GM19372 (cell line): ENCODE data around the gene LMX1B.

ENCODE experiments used
- ATAC-seq: cut with Tn5 transposase; IDR thresholded peaks from one replicate; pipeline ENCODE4 v1.9.1; 2021; ENCODE audit warnings: mild to moderate bottlenecking, low read depth, moderate library complexity; ENCODE audit not compliant: unreplicated experiment

The LMX1B gene

DNA sequence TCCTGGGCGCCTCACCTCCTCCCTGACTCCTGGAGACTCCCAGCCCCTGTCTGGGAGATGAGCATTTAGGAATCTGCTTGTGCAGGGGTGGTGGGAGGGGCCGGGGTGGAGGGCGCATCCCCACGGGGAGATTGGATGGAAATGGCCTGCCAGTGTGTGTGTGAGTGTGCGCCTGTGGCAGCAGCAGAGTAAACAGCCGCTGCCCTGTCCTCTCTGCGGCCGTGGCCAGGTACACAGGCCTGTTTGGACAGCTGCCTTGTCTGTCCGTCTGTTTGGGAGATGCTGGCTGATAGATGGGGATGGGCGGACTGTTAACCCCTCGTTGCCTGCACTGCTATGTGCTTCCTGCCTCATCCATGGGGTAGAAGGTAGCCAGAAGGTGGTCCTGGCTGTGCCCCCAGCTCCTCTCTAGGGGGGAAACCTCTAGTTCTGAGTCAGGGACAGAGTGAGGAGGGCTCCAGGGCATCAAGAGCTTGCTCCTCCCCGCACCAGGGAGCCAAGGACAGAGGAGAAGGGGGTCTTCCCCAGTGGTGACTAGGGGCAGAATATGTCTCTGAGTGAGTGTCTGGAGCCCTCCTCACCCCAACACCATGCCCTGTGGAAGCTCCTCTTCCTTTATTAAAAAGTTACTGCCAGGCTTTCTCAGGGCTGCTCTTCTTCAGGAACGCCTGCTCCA lies 60.1 kb downstream of the LMX1B start:
- no peak for ATAC-seq

GRCh38 chr9:126674365-126675146 lies 60.8 kb downstream of the LMX1B start:
- ATAC-seq: no peak

DNA sequence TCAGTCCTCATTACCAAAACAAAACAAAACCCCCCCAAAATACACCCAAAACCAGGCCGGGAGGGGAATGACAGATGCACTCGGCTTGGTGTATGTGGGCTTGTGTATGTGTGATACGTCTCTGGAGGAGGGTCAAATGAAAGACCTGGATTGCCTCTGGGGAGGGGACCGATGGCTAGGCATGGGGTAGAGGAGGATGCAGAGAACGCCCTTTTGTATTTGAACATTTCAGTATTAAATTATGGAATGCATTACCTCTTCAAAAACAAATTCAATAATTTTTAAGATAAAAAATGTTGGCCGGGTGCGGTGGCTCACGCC lies 61.4 kb downstream of the LMX1B start:
- ATAC-seq: no peak

DNA sequence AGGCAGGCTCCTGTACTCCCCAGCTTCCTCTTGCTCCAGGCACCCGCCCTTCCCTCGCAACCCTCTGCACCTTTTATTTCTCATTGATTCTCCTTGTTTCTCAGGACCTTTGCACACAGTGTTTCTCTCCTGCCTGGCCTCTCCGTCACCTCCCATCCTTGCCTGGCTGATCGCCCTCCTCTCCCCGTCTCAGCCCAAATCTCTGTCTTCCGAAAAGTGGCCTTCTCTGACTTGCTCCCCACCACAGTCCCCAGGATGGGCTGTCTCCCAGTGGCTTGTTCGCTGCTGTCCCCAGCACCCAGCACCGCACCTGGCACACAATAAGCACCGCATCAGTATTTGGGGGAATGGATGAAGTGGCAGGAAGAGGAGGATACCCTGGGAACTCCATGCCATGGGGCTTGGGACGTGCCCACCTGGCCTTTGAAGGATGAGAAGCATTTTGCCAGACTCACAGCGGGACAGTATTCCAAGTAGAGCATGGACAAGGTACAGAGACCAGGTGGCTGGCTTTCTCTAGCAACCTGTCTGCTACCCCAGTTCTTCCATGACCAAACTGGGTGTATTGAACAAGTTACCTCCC lies 62.5 kb downstream of the LMX1B start:
- no peak for ATAC-seq

DNA sequence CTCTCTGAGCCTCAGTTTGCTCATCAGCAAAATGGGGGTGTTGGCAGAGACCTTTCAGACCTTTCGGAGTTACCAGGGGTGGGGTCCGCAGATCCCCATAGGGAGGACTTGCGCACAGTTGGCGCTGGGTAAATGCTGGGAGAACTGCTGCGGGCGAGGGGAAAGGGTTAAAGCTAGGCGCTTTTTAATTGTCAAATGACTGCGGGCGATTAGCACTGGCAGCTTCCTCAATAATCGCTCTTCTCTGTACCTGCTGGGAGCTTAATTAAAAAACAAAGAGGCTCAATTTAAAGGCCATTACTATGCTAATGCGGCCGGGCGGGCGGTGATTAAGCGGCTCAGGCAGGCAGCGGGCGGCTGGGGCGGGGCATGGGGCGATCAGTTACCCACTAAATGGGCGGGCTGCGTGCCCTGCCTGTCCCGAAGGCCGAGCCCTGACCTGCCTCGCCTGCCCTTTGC lies 63.0 kb downstream of the LMX1B start:
- no peak for ATAC-seq

- ATAC-seq: no peak
Measured at GRCh38 chr9:126677188-126678084, 63.7 kb downstream of the LMX1B start.

DNA sequence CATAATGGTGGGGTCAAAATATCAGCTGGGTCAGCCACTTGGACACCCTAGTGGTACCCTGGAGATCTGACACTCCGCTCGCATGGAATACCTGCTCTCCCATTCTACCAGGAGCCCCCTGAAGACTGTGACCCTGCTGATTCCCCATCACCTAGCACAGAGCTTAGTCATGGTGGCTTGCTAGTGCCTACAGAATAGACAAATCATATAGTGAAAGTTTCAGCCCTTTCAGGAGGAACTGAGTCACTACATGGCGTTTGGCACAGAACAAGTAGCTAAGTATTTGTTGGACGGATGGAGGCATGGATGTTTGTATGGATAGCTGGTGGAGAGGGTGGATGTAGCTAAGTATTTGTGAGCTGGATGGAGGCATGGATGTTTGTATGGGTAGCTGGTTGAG lies 65.3 kb downstream of the LMX1B start:
- ATAC-seq: no peak

DNA sequence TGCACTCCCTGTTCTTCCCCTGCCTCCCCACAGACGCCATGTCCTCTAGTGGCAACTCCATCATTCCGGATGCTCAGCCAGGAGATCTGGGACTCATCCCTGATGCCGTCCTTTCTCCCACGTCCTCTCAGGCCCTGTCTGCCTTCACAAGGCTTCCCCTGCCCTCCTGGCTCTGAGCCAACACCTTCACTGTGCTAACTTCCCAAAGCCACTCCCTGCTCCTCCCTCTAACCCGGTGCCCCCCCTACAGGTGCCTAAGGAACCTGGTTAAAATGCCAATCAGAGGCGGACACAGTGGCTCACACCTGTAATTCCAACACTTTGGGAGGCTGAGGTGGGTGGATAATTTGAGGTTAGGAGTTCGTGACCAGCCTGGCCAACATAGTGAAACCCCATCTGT lies 67.6 kb downstream of the LMX1B start:
- ATAC-seq: no peak

DNA sequence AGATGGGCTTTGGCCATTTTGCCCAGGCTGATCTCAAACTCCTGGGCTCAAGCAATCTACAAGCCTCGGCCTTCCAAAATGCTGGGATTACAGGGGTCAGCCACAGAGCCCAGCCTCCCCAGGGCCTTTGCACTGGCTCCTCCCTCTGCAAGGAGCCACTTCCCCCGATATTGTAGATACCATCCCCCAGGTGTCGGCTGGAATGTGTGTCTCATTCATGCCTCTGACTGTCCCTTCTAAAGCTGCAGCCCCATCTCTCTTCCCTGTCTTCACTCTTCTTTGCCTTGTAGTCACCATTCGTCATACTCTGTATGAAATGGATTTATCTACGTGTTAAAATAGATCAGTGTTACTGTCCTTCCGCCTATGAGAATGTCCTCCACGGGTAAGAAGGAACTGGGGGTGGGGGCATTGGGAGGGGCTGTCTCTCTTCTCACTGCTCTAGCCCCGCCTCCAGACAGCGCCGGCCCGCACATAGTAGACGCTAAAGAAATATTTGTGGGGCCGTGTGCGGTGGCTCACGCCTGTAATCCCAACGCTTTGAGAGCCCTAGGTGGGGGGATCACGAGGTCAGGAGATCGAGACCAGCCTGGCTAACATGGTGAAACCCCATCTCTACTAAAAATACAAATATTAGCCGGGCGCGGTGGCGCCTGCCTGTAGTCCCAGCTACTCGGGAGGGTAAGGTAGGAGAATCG lies 68.5 kb downstream of the LMX1B start:
- ATAC-seq: no peak

DNA sequence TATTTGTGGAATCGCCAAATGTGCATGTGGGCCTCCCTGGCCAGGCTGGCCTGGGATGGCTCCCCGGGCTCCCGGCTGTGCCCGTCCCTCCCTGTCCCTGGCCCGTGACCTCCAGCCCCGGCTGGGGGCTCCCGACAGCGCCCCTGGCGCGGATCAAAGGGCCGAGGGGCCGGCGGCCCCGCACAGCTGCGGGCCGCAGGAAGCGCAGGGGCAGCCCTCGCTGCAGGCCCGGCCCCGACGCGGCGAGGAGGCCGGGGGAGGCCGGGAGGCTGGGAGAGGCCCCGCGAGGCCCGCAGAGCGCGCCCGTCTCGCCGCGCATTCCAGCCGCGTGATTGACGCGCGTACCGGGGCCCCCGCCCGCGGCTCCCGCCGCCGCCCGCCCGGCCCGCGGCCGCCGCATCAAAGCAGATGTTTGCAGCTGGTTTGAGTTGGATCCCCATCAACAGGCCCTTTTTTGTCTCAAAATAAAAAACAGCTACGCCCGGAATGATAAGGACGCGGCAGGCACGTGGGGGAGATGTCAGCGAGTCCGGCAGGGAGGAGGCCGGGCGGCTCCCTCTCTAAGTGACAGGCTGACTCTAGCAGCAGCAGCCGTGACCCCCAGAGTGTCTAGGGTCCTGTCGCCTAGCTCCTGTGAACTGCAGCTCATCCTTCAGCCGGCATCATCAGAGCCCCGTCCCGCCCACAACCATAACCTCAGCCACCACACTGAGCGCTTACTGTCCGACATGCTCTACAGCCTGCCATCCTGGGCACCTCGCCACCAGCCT lies 69.4 kb downstream of the LMX1B start:
- no peak for ATAC-seq

GRCh38 chr9:126683698-126684044 lies 69.9 kb downstream of the LMX1B start:
- no peak for ATAC-seq

DNA sequence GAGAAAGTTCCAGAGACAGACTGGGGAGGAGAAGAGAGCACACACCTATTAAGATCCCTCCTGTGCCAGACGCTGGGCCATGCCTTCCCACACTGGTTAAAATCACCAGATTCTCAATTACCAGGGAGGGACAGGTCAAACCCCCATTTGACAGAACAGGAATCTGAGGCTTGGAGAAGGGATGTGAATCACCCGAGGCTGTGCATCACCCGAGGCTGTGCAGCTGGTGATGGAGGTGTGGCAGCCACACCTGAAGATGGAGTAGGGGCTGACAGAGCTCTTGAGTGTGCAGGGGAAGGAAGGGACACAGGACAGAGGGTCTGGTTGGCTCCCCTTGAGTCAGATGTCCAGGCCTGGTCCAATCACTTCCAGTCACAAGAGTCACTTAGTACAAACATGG lies 70.6 kb downstream of the LMX1B start:
- ATAC-seq: no peak

DNA sequence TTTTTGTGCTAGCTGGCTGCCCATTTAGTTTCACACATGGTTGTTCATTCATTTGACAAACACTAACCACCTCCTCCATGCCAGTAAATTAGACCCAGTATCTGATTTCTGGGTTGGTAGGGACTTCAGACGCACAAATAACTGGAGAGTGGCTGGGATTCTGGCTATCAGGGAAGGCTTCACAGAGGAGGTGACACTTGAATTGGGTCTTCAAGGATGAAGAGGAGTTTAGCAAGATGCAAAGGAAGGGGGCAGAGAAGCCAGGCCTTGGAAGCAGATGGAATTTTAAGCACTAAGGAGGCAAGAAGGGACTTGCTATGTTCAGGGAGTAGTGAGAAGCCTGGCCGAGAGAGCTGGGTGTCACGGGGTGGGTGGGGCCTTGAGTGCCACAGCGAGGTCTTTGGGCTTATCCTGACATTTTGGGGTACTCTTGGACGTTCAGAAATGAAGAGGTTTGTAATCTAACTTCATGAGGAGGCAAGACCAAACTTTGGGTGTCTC lies 71.3 kb downstream of the LMX1B start:
- ATAC-seq: no peak

GRCh38 chr9:126687930-126688461 lies 74.3 kb downstream of the LMX1B start:
- no peak for ATAC-seq

- ATAC-seq: no peak
Measured at GRCh38 chr9:126688617-126689016, 74.9 kb downstream of the LMX1B start.

- ATAC-seq: no peak
Measured at GRCh38 chr9:126689027-126689825, 75.5 kb downstream of the LMX1B start.

GRCh38 chr9:126690431-126691051 lies 76.8 kb downstream of the LMX1B start:
- no peak for ATAC-seq
